GM18511 (cell line): ENCODE measurements around the gene ARCN1.

ENCODE experiments used
- ATAC-seq: cut with Tn5 transposase; IDR thresholded peaks from one replicate; pipeline ENCODE4 v1.9.1; 2021; ENCODE audit warnings: mild to moderate bottlenecking, moderate library complexity; ENCODE audit not compliant: unreplicated experiment

The ARCN1 gene

DNA sequence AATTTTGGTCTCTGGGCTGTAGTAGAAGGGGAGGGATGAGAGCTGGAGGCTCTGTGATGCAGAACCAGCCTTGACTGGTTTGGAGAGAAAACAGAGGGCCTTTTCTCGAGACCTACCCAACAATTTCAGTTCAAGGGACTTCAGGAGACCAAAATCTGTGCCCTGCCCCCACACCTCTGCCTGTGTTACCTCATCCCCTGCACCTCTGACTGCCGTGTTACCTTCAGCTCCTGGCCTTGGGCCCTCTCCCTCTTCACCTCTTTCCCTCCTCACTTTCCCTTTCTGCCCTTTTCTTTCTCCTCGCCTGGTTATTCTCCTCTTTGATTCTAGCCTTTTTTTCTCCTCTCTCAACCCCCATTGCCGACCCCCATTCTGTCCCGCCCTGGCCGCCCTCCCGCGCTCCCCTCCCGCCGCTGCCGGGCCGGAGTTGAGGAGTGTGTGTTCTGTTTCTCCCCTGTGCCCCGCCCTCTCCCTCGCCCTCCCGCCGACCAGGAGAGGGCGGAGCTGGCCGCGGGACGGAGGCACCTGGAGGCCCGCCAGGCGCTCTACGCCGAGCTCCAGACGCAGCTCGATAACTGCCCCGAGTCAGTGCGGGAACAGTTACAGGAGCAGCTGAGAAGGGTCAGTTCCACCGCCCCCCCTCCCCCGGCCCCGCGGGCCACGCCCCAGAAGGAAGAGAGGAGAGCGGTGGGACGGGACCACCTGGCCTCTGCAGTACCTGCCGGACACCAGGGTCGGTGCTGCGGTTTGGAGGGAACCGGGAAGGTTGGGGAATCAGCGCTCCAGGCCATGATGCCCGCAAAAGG, 62.4 kb downstream of the ARCN1 start:
- ATAC-seq, result no peak

DNA sequence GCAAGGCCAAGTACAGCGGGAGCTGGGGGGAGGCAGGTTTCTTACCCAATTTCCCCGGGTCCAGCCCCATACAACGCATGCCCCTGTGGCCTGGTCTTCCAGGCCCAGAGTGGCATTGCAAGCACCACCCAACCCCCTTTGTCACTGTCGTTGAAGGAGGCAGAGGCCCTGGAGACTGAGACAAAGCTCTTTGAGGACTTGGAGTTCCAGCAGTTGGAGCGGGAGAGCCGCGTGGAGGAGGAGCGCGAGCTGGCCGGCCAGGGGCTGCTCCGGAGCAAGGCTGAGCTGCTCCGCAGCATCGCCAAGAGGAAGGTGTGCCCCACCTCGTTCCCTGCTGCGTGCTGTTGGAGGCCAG, 63.0 kb downstream of the ARCN1 start:
- ATAC-seq, result no peak

DNA sequence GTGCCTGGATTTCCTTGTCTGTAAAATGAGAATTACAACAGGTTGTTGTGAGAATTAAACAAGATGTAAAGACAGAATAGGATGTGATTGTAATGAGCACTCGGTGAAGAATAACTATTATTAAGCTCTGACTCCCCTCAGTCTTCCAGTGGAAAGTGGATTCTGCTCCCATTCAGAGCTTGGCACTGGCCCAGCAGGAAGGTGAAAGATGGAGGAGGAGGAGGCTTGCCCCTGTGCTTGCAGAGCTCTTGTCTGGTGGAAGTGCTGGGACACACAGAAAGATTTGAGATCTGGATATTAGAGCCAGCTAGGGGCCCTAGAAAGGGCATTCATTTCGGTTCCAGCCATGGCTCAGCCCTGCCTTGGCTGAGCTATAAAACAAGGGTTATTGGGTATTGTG, 63.4 kb downstream of the ARCN1 start:
- no peak for ATAC-seq

DNA sequence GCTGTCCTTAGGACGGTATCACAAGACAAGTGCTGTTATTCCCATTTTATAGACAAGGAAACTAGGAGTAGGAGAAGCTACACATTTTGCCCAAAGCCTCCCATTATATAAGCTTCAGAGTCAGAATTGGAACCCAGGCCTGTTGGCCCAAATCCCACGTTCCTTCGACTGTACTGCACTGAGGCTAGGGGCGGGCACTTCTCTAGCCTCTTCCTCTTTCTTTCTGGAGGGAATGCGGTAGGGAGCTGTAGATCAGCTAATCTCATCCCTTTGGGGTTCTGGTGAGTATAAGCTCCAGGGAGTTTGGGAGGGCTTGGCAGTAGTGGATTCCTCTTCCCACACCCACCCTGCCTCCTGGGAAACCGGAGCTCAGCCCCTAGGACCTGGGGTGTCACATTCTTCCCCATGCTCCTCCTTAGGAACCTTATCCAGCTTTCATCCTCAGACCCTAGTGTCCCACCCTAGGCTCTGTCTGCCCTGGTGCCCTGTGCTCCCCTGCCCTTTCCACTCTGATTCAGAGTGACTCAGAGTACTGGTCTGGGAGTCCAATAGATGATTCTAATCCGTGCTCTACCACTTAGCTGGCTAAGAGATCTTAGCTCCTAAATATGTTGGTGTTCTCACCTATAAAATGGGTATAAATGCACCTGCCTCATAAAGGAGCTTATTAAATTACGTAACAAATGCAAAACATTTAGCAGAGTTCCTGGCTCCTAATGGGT, 64.5 kb downstream of the ARCN1 start:
- no peak for ATAC-seq

DNA sequence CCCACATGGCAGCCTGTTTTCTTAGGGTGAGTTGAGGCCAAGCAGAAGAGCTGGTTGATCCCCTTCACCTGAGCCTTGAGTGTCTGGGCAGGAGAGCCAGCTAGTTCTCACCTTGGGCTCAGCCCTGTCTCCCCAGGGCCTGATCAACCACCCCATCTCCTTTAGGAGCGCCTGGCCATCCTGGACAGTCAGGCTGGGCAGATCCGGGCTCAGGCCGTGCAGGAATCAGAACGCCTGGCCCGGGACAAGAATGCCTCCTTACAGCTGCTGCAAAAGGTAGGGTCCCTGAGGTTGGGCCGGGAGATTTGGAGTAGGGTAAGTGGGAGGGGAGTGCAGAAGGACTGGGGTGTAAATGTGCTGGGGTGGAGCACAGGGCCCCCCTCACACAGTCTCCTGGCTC, 66.5 kb downstream of the ARCN1 start:
- ATAC-seq, result no peak

- no peak for ATAC-seq
These were observed 67.7 kb downstream of the ARCN1 start for GRCh38 chr11:118639899-118640298.

- no peak for ATAC-seq
These were observed 68.3 kb downstream of the ARCN1 start for GRCh38 chr11:118640332-118641154.

DNA sequence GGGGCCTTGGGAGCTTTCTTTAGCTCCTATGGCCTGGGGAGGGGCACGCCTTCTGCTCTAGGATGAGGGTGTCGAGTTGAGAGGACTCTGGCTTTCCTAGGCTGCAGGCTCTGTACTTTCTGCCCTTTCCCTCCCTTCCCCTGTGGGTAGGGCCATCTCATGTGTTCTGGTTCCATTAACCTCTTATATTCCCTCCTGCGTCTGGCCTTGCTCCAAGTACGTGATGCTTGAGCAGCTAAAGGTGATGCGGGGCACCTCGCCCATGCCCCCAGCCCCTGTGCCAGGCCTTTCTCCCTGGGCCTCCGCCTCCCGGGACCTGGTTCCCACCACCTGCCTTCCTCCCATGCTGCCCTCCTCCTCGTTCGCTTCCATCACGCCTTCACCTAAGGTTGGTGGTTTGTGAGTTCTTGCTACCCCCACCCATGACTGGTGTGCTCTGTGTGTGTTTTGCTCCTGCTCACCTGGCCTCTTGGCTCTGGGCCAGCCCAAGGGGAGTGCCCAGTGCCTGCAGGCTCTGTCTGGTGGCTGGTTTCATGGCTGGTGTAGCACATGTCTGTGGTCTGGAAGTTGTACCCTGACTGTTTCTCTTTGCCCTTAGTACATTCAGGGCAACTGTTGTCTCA, 69.3 kb downstream of the ARCN1 start:
- no peak for ATAC-seq

DNA sequence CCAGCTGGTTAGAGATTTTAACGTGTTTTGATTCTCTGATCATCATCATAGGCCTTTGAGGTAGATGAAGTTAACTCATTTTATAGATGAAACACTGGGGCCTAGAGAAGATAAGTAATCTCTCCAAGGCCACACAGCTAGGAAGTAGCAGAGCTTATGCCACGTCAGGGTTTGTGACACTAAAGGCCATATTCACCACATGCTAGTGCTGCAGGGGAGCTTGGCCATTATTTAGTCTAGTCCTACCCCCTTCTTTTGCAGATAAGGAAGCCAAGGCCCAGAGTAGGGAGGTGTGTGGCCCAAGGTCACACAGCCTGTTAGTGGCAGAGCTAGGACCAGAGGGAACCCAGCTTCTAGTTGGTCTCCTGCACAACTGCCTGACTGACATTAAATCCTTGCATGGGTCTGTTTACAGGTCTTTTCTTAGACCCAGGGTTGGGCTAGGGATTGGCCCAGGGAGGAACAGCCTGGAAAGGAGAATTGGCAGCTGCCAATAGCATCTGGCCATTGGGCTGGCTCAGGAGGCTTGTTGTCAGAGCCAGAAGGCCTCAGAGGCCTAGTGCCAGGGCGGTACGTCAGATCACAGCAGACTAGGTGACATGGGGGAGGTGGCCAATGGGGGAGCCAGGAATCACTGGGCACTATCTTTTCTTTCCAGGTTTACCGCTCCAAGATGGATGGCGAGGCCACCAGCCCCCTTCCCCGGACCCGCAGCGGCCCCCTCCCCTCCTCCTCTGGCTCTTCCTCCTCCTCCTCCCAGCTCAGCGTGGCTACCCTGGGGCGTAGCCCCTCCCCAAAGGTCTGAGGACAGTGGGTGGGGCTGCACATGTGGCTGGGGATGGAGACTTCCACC, 71.2 kb downstream of the ARCN1 start:
- ATAC-seq, result no peak

GRCh38 chr11:118643995-118644345, 71.8 kb downstream of the ARCN1 start:
- ATAC-seq, result no peak

DNA sequence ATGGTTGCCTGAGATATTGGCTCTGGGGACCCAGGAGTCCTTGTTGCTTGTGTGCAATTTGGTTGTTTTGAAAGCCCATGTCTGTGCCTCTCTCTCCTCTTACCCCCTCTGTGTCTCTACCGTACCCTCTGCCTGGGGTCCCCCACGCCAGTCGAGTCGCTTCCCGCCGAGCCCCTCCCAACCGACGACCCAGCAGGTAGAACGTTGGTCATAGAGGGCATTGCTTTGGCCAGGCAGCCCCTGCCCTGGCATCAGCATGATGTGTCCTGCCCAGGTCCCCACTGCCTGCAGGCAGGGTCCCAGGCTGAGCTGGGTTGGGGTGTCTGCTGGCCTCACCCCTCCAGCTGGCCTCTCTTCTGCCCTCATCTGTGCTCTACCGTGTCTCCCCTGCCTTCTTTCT, 72.3 kb downstream of the ARCN1 start:
- no peak for ATAC-seq

- ATAC-seq, result no peak
These were observed 73.0 kb downstream of the ARCN1 start for GRCh38 chr11:118645066-118645715.

GRCh38 chr11:118646393-118646792, 74.2 kb downstream of the ARCN1 start:
- no peak for ATAC-seq

DNA sequence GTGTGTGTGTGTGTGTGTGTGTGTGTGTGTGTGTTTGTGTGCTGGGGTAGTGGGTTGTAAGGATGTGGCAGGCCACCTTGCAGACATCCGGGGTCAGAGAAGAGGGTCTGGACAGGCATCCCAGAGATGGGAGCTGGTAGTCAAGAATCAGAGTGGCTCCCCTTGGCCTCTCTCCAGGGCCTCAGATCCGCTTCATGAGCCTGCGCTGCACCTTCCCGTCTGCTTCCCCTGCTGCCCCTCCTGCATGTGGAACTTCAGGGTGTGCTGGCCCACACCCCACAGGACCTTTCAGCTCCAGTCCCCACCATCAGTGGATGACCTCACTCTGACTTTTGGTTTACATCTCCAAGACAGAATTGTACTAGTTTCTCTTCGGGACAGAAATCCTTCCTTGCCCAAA, 76.1 kb downstream of the ARCN1 start:
- no peak for ATAC-seq

- ATAC-seq, result no peak
These were observed 77.7 kb downstream of the ARCN1 start for GRCh38 chr11:118649941-118650340.

GRCh38 chr11:118650366-118650765, 78.2 kb downstream of the ARCN1 start:
- no peak for ATAC-seq

DNA sequence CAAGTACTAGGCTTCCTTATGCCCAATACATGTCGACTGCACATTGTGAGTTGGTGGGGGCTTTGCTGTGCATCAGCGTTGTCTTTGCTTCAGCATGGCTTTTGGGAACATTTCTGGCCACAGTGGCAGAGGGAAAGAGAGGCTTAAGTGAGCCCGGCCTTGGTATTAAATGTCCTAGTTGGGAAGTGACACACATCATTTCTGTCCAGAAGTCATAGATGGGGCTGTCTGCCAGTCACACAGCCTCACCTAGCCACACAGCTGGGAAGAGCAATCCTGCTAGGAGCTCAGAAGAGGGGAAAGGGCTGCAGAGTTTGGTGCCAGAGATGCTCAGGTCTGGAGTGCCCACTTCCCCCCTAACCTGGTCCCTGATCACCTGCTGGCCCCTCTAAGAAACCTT, 79.6 kb downstream of the ARCN1 start:
- no peak for ATAC-seq
